ENCODE results near the gene ECHDC3.

DNA sequence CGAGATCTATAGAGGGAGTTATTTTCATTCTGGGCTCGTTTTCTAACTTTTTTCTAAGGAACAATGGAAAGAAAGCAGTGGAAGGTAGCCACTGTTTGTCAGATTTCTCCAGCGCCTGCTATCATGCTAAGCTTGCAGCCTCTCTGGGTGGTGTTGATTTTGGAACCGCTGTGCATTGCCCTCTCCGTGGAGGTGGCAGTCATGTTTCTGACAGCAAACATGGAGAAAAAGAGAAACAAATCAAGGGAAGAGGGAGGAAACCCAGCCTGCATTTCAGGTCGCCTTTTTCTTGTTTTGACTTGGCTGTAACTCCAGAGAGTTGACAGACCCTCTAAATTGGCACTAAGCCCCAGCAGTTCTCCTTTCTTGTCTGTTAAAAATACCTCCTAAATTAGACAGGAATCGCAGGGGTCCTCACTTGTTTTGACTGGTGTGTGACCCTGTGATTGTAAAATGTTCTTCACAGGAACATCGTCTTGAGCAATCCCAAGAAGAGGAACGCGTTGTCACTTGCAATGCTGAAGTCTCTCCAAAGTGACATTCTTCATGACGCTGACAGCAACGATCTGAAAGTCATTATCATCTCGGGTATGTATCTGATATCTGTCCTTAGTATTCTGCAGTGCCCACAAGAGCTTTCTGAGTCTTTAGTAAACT lies 4.8 kb downstream of the ECHDC3 start:
- no peak for TF ChIP-seq CTCF (IDR thresholded peaks at IDR 0.05 in 2 of 3, conservative IDR thresholded peaks at IDR 0.05 in 1 of 3; ENCODE audit: borderline replicate concordance in 1 of 3, insufficient read depth in 1 of 3, low read depth in 2 of 3, low read length in 2 of 3)
- TF ChIP-seq ZFX (IDR thresholded peaks at IDR 0.05) = no peak
- no peak for TF ChIP-seq EZH2 (IDR thresholded peaks at IDR 0.05)
- TF ChIP-seq POLR2AphosphoS5 (IDR thresholded peaks at IDR 0.05; ENCODE audit: low read depth, low read length) = no peak
